ENCODE results near the gene LRRC34.

Gene LRRC34

GRCh38 chr3:169764882-169765612 is 47.7 kb downstream of the LRRC34 start, which contains the start of gene TERC:
TERC (minus strand) TSS chr3:169765060.
- DNase-seq, result peak; percentile 96 to 97

DNA sequence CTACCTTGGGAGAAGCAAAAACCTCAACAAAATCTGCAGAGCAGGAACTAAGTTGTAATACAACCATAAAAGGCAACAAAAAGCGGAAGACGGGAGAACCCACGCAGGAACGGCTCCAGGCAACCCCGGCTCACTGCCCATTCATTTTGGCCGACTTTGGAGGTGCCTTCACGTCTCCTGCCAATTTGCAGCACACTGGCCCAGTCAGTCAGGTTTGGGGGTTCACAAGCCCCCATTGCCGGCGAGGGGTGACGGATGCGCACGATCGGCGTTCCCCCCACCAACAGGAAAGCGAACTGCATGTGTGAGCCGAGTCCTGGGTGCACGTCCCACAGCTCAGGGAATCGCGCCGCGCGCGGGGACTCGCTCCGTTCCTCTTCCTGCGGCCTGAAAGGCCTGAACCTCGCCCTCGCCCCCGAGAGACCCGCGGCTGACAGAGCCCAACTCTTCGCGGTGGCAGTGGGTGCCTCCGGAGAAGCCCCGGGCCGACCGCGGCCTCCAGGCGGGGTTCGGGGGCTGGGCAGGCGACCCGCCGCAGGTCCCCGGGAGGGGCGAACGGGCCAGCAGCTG is 48.3 kb downstream of the LRRC34 start:
- peak; percentile 61 to 73 for DNase-seq

GRCh38 chr3:169760479-169760878 is 52.2 kb downstream of the LRRC34 start:
- no peak for DNase-seq

GRCh38 chr3:169759256-169759655 is 53.4 kb downstream of the LRRC34 start:
- DNase-seq, result peak in 1 of 2 donors; percentile 43

DNA sequence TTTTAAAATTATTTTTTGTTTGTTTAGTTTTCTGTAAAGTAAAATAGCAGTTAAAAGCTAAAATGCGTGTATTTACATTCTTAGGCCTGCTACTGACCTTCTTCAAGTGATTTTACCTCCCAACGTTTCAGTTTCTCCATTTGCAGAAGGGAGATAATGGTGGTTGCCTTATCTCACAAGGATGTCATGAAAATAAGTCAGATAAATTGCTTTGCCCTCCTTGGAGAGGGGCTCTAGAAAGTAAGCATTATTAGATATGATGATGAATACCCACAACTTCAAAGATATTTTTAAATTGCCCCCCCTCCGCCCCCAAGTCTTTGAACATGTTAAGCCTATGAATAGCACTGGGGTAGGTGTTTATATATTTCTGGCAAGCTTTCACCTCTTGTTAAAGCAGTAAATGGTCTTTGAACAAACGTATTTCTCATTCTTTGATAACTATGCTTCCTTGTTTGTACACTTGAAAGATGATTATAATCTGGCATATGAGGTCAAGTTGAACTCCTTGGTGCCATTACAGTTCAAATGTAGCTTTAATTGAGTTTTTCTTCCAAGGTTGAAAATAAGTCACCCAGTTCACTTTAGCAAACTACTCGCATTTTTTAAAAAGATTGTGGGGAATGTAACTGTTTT is 54.2 kb downstream of the LRRC34 start:
- DNase-seq, result no peak

GRCh38 chr3:169755488-169755887 is 57.2 kb downstream of the LRRC34 start:
- DNase-seq, result no peak

DNA sequence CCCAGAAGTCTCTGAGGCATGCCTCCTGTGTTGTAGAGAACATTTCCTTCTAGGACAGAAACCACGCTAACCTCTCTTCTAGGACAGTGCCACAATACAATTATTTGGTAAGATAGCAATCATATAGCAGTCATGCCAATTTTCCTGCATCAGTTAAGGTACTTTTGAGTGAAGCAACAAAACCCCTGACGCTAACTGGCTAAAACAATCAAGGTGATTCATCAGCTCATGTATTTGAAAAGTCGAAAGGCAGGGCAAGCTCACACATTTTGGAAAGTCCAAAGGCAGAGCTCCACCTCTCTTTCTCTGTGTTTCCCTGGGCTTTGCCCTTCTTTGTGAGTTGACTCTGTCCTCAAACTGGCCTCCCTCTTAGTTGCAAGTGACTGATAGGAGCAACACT is 58.0 kb downstream of the LRRC34 start:
- DNase-seq, result no peak

GRCh38 chr3:169751875-169752274 is 60.8 kb downstream of the LRRC34 start:
- no peak for DNase-seq

GRCh38 chr3:169750665-169751064 is 62.0 kb downstream of the LRRC34 start:
- DNase-seq, result no peak

- no peak for DNase-seq
Measured at GRCh38 chr3:169748670-169749069, 64.0 kb downstream of the LRRC34 start.

- DNase-seq, result no peak
Measured at GRCh38 chr3:169746924-169747323, 65.8 kb downstream of the LRRC34 start.

DNA sequence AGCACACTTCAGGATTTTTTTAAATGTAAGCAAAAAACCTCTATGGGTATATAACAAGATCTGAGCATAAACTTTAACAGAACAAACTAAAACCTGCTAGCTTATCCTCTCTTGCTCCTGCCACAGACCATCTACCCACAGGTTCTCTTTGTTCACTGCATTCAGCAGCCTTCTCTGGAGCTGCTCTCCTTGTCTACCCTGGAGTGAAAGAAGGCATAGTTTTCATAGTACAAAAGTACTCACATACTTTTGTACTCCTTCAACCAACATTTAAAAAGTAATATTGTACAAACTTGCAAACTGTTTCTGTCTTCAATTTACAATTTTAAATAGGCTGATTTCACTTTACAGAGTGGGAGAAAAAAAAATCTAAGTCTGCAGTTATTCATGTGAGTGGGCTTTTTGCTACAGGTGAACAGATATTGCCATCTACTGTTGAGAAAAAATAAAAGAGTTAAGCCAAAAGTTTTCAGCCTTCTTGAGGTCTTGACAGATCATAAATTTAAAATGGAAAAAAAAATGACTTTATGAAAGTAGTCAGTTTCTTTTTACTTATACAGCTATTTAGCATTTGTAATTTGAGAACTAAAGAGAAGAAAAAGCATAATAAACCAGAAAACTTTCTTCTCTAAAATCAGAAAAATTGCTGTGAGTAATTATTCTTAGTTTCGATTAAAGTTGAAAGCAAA is 68.2 kb downstream of the LRRC34 start:
- DNase-seq, result peak in 1 of 2 donors; percentile 11

All from CD4-positive, alpha-beta T cell treated with Interferon alpha-2 for 1 hour (primary cell).